ENCODE results near the gene SAMD14.

- TF ChIP-seq CTCF (IDR thresholded peaks at IDR 0.05) = no peak
- no peak for TF ChIP-seq POLR2A (IDR thresholded peaks at IDR 0.05)
- no peak for TF ChIP-seq POLR2AphosphoS5 (IDR thresholded peaks at IDR 0.05)
These were observed 40.9 kb upstream of the SAMD14 start for GRCh38 chr17:50170662-50171370.
